GM21723 (cell line): ENCODE measurements around the gene SFT2D1.

Experiments
- ATAC-seq: cut with Tn5 transposase; IDR thresholded peaks from one replicate; pipeline ENCODE4 v1.9.1; 2021; ENCODE audit warnings: mild to moderate bottlenecking, moderate library complexity; ENCODE audit not compliant: unreplicated experiment

Gene SFT2D1

GRCh38 chr6:166335378-166336302 is 6.7 kb downstream of the SFT2D1 start:
- ATAC-seq: peak; percentile 46

GRCh38 chr6:166334878-166335277 is 7.5 kb downstream of the SFT2D1 start:
- no peak for ATAC-seq

DNA sequence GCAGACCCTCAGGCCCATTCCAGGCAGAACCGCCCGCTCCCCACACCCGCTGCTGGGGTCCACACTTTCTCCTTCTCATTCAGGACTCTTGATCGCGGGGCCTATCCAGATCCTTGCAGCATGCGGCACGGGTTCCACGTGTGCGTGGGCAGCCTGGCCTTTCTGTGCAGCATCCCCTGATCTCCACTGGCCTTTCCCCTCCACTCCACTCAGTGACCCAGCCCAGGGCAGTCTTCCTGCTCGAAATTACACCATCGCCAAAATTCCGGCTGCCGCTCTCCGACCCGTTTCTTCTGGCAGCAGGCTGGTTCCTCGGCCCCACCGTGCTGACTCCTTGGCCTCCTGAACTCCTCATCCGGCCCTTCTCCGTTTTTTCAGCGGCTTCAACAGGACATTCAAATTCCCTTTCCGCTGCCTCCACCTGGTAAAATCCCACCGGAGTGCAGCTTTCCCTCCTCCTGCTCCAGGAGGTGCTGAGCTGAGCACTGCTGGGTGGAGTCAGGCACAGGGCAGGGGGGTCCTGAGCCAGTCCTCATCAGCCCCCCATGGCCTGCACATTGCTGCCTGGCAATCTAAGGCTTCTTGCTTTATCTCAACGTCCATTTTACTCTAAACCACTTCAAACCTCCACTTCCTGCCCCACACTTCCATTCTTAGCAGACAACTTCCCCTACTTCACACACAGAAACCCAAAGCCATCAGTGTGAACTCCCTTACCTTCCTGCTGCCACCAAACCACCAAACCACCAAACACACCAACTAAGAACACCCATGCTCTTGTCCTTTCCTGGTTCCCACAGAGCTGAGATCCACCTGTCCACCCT is 9.0 kb downstream of the SFT2D1 start:
- ATAC-seq: peak; percentile 79

- no peak for ATAC-seq
These were observed 10.6 kb downstream of the SFT2D1 start for GRCh38 chr6:166331503-166332415.

GRCh38 chr6:166330612-166331011 is 11.7 kb downstream of the SFT2D1 start:
- no peak for ATAC-seq

DNA sequence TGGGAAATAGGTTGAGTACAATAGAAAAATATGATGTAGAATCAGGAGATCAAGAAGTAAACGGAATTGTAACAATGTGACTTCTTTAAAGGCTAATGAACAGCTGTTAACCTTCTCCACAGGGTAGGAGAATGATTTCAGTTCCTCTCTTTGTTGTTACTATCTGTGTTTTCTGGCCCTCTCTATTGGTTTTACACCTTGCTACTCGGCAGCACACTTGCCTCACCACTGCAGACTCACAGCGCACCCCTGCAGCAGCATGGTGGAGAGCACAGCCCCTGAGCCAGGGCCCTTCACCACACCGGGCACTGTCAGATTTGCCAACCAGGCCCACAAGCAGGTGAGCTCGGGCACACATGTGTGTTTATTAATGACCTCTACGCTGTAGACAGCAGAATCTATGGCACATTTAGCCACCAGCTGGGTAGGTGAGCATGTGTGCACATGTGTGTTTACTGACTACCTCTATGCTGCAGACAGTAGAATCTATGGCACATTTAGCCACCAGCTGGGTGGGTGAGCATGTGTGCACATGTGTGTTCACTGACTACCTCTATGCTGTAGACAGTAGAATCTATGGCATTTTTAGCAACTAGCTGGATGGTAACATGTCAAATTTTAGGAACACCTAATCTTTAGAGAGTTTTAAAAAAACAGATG is 16.8 kb downstream of the SFT2D1 start:
- ATAC-seq: peak; percentile 90

- no peak for ATAC-seq
These were observed 18.9 kb downstream of the SFT2D1 start for GRCh38 chr6:166323395-166323794.

DNA sequence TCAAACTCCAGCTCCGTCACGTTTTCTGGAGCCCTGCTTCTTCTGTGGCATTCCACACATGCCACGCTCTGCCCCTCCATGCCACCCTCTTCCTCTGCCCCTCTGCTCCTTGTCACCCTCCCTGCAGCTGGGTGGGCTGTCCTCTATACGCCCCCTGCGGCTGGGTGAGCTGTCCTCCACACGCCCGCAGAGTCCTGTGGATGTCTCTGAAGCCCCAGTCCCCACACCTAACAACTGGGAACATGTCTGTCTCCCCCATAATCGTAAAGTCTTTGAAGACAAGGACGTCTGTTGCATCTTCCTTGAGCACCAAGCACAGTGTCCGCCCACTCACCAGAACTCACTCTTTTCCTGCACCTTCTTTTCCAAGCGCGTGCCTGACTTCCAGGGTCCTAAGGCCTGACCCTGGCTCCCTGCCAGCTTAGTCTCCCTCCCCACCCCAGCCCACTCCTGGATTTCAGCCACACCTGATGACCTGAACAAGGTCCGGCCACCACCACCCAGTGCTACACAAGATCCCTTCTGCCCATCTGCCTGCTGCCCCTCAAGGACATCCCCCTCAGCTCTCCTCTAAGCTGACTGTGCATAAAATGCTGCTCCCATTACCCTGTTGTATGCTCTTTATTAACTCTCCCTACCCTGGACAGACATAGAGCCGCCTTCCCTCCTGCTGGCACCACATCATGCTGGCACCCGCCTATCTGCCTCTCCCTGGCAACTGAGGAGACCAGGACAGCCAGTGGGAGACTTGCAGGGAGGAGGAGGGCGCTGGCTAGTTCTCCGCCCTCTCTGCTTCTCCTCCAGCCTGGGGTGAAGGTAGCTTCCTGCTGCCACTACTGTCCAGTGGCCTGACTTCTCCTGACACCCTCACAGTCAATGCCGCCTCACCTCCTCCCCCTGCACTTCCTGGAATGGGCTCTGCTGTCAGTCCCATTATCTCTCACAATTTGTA is 23.4 kb downstream of the SFT2D1 start:
- no peak for ATAC-seq

DNA sequence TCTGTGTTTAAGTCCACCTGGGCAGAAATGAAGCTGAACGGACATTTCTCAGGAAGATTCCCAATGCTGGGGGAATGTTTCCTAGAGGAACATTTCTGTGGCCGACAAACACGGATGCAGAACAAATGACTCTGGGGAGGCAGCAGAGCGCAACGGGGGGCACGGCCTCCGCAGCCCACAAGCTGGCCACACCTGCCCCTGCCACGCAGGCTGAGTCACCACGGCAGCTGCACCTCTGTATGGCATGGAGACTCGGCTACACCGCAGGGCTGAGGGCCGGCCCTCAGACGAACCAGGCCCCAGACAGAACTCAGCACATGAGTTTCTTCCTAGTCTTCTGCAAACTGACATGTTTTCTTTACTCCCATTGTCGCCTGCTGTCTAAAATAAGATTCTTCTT is 24.1 kb downstream of the SFT2D1 start:
- no peak for ATAC-seq

GRCh38 chr6:166317261-166318212 is 24.8 kb downstream of the SFT2D1 start:
- ATAC-seq: no peak

DNA sequence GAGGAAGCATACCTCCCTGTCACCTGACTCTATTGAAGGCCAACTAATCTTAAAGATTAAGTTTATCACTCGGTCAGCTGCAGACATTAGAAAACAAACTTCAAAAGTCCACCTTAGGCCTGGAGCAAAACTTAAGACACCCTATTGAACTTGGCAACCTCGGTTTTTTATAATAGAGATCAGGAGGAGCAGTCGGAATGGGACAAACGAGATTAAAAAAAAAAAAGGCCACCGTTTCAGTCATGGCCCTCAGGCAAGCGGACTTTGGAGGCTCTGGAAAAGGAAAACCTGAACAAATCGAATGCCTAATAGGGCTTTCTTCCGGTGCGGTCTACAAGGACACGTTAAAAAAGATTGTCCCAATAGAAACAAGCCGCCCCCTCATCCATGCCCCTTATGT is 26.9 kb downstream of the SFT2D1 start:
- no peak for ATAC-seq

GRCh38 chr6:166314454-166314853 is 27.9 kb downstream of the SFT2D1 start:
- ATAC-seq: no peak

DNA sequence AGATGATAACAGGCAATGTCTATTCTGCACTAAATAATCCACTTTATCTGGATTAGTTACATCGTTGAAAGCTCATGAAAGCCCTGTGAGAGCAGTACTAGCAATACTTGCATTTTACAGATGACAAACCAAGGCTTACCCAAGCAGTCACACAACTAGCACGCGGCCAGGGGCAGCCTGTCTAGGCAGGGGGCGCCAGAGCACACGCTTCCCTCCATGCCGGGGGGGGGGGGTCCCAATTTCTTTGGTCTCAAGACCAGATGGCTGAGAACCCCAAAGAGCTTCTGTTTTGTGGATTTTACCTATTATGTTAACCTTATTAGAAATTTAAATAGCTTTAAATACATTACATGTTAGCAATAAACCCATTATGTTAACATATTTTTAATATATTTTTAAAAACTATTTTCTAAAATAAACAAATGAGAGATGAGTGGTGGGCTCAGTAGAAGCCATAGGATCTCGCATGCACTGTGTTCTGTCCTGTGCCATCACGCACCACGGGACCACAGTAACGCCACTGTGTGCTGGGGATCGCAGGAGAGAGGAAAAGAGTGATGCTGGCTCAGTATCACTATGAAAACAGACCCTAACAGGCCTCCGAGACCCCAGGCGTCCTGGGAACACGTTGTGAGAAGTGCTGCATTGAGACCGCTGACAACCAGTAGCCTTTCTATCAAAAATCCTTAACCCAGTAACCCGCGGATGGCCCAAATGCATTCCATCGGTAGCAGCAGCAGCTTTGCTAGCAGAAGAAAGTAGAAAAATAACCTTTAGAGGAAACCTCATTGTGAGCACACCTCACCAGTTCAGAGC is 28.9 kb downstream of the SFT2D1 start:
- peak; percentile 87 for ATAC-seq

DNA sequence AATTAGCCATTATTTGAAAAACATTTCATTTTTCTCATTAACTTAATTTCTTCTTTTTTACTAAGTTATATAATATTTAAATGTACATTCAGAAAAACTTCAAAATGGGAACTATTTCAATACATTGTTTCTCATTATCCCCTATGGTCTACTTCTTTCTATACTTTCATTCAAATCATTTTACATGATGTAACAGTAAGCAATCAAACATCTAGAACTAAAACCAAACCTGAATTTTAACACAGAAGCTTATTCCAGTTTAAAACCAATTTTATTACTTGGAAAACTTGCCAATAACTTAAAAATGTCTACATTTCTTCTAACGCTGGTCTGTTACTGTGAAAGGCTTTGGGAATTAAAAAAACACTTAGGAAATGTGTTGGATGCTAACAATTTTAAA is 29.5 kb downstream of the SFT2D1 start:
- ATAC-seq: no peak

DNA sequence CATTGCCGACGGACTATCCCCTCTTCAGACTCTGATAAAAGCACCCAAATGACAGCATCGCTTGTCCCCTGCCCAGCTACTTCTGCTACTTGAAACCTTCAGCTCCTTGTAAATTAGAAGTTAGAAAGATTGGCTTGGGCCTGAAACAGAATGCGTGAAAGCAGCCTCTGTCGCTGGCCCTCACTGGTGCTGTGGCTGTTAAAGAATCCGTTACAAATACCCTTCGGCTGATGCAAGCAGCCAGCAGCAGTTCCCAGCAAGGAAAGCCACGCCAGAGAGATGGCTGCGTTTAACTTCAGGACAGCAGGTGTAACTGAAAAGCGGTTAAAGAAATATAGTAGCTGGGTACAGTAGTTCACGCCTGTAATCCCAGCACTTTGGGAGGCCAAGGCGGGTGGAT is 31.7 kb downstream of the SFT2D1 start:
- no peak for ATAC-seq

GRCh38 chr6:166309977-166310376 is 32.4 kb downstream of the SFT2D1 start:
- no peak for ATAC-seq
